ENCODE measurements around the gene FOXP1.
"Not testable (repeated sequence)": the region's sequence is repeated elsewhere in the genome, so short reads cannot be mapped to it uniquely, and the experiment has no call there.

The FOXP1 gene

GRCh38 chr3:71026634-71027578 lies 556.6 kb downstream of the FOXP1 start:
- no peak for DNase-seq

GRCh38 chr3:71025516-71025915 lies 558.0 kb downstream of the FOXP1 start:
- DNase-seq = no peak

GRCh38 chr3:71025010-71025409 lies 558.5 kb downstream of the FOXP1 start:
- no peak for DNase-seq

DNA sequence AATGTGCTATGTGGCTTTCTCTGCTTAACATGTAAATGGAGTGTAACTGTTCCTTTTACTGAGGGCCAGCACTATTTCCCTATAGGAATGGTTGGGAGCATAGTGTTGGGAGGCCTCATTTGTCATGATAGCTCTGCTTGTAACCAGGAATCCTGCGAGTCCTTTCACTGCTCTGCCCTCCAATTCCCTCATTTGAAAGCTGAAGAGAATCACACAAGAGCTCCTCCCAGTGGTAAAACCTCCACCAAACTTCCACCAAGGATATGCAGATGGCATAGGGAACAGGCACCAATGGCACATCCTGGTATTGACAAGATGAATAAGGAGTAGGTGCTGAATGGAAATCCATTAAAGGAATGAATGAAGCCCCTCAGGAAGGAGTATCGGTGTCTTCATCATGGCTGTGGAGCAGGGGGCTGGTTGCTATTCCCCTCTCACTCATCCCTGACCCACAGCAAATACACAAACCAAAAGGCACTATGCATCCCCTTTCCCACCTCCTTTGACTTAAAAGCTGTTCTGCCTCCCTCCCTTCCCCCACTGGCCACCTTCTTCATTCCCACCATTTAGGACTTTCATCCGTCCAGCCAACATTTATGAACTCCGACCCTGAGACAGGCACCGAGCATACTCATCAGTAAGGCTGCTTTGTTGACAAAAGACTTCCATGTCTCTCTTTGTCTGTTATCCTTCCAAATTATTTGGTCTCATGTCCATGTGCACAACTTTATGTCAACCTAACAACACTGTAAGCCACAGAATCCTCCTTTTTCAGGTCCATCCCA lies 560.8 kb downstream of the FOXP1 start:
- peak in 14 of 58 donors; percentile 4 to 52 (median 16) for DNase-seq

- peak in 32 of 58 donors; percentile 3 to 69 (median 26) for DNase-seq
Measured at GRCh38 chr3:71018799-71019198, 564.7 kb downstream of the FOXP1 start.

DNA sequence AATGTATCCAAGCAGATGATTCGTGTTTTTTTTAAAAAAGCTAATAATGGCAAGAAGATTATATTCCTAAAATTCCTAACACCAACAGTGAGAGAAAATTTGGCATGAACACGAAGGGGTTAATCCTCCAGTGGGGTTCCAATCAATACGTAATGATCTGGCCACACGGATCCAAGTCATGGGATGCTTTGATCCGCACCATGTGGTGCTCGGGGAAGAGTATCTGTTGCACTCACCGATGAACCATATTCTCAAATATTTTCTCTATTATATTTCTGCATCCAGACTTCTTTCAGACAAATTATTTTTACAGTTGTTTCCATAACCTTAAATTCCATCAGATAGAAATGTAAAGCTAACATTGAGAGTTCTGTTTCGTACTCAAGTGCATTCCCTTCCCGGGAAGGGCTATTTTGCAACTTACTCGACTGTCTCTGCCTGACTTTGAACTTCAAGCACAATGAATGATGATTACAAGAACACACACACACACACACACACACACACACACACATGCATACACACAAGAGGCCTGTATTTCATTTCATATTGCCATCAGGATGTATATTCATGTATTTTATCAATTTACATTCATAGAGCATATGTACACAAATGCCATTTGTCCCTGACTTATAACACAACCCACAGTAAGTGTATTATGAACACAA lies 567.2 kb downstream of the FOXP1 start:
- DNase-seq = no peak

- not testable (repeated sequence) for DNase-seq
Measured at GRCh38 chr3:71014616-71015015, 568.9 kb downstream of the FOXP1 start.

GRCh38 chr3:71012971-71013370 lies 570.6 kb downstream of the FOXP1 start:
- DNase-seq = no peak

DNA sequence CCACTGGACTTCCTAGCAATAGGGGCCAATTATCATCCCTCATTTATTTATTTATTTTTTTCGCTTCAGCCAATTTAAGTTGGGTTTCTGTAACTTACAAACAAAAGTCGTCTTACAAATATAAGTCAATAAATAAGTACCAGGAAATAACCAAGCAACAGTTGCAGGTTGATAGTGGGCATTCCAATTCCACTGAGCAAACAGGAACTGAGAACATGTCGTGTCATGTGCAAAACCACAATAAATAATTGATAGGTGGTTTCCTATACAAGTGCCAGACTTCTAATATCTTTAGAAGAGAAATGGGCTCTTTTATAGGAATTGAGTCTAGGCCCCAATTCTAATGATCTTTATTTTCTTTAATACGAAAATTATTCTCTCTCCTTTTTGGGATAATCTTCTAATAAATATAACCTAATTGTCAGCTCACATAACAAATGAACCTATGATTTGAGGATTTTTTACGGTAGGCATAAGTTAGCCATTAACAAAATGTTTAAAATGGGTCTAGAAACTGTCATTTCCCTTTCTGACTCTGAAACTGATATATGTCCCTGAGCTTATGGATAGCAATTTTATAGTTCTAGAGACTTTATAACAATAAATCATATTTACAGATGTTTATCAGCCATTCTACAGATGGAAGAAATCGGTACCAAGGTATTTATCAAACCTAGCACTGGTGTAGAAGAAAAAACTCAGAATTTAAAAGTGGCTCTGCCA lies 571.8 kb downstream of the FOXP1 start:
- DNase-seq = no peak

DNA sequence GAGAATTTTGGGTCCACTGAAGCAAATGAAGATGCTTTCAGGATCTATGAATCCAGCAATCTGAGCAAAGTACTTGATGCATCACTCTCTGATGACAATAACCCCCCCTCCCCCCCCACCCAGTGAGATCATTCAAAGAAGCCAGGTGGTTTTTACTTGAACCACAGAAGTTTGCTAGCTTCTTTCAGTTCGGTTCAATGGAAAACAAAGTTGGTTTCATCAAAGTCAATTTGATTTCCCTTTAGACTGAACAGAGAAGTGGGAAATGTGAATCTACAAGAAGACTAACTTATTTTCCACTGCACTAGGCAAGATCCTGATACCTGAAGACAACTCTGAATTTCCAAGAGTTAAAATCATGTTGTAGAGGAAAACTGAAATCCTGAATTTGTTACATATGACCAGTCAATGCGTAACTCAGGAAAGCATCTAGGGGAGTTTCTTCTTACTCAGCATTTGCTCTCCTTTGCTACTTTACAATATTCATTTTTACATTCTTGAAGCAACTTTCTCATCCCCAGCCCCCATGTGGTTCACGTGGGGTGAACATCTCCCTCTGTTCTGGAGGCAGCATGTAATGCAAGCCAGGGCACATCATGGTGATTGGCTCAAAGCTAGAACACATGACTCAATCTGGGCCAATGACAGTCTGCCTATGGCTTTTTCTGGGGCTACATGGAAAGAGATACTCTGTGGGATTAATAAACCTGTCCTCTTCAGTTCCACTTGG lies 572.6 kb downstream of the FOXP1 start:
- no peak for DNase-seq

GRCh38 chr3:71008350-71008935 lies 575.1 kb downstream of the FOXP1 start:
- DNase-seq = no peak

- DNase-seq = peak in 1 of 58 donors; percentile 25
Measured at GRCh38 chr3:71006810-71007785, 576.4 kb downstream of the FOXP1 start.

DNA sequence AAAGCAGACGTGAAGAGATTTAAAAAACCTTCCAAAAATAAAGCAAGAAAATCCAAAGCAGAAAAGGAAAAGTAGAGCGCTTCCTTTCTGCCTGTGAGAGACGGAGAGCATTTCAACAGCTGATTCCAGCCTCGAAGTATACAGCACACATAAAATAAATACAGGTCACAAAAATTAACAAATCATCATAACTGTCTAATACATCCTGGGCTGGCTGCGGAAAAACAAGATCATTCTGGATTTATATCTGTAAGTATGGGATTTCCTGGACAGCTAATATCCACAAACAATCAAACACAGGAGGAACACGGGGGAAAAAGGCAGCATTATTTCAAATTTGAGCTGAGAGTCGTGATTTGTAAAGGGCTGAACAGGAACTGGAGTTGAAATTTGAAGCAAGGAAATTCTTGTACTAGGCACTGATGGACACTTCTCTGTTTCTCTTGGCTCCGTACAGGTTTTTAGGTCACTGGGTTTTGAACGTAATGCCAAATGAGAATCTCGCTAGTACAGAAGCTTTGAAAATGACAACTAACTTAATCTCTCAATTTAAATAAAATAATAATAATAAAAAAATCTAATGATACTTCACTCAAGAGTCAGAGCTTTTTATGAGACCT lies 577.7 kb downstream of the FOXP1 start:
- DNase-seq = no peak

DNA sequence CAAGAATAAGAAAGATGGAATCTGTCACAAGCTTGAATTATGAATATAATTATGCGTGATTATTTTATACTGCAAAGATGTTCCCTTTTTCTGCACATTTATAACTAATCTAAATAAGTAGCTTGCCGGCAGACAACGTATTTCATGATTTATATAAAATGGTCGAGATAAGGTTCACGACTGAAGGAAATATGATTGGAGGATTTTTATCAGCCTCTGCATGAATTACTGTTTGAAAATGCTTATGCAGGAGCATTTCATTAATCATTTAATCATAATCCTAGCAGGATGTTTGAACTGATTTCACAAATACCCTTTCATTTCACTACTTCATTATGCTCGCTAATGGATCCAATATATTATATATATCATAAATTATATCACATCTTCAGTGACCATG lies 580.0 kb downstream of the FOXP1 start:
- DNase-seq = no peak

DNA sequence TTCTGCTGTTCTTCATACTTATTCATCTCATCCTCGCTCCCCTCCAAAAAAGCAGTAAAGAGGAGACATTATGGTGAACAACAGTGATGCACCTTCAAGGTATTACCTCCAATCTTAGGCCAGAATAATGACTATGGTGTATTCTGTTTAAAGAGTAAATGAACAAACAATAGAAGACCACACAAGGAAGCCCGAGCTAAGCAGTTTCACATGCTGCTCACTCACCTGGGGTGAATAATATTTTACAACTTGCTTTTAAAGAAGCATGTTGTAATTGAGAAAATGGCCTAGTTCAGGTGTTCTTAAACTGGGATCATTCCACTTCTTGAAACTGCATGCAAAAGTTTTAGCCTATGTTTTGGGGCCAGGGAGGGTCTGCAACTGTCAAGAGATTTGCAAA lies 581.2 kb downstream of the FOXP1 start:
- no peak for DNase-seq

DNA sequence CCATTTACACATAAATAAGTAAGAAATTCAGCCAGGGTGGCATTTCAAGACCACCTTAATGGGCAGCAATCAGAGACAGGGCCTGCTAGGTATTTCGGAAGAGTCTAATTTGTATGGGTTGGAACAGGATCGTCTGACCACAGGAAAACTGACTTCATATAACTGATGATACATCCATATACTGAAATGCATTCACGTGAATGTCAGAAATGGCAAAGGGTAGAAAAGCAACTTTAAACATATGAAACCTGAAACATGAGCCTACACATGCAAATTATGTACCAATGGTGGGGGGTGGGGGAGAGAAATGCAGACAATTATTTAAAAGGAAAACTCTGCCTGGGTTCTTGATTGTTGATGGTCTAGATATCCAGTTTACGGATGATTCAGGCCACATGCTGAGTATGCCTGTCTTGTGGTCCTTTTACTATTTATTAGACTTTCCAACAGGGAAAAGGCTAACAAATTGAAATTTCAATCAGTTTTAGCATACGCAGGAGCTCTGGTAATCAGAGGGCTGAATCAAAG lies 582.2 kb downstream of the FOXP1 start:
- no peak for DNase-seq

- DNase-seq = no peak
Measured at GRCh38 chr3:71000483-71000882, 583.0 kb downstream of the FOXP1 start.

GRCh38 chr3:70999730-71000129 lies 583.8 kb downstream of the FOXP1 start:
- no peak for DNase-seq
